ENCODE data around the gene CRB3.

- TF ChIP-seq CTCF (IDR thresholded peaks at IDR 0.05) (no peak), POLR2A (IDR thresholded peaks at IDR 0.05) (no peak)
Measured at GRCh38 chr19:6495947-6496346, 31.9 kb downstream of the CRB3 start.

All from ovary (tissue), 3 donors.